GM18868 (cell line): Measurements from ENCODE around the gene IBA57.
A peak's percentile ranks its signal among the peaks of the same experiment; 100 is the strongest.

ENCODE experiments used
- ATAC-seq: cut with Tn5 transposase; IDR thresholded peaks from one replicate; pipeline ENCODE4 v1.9.1; 2021; ENCODE audit warnings: mild to moderate bottlenecking, moderate library complexity; ENCODE audit not compliant: unreplicated experiment

IBA57 gene

DNA sequence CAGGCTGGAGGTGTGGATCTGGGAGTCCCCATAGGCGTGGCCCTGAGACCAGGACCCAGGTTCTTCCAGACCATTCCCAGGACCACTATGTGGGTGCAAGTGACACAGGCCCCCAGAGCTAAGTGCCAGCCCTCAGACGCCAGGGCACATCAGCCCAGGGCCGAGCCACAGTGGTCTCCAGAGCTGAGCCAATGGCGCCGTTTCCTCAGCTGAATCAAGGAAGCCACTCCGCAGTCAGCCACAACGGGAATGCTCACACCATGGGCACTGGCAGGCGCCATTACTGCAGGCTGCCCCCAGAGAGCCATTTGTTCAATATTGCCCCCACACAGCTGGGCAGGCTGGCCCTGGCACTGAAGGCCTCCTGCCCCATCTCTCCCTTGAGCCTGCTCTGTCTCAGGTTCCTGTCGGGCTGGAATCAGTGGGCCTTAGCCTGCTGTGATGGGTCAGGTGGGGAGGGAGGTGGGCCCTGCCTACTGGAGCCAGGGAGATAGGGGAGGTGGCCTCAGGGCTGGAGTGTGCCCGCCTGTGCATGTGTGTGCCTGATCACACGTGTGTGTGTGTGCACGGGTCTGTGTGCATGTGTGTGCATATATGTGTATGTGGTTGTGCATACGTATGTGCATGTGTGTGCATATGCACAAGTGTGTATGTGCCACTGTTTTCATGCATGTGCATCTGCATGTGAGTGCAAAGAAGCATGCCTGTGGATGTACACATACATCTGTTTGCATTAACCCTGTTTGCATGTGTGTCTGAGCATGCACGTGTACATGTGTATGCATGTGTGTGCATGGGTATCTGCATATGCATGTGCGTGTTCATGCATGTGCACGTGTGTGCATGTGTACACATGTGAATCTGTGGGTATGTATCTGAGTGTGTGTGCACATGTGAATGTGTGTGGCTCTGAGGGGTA, 9.7 kb upstream of the IBA57 start:
- ATAC-seq, result no peak

GRCh38 chr1:228156515-228156881, 9.1 kb upstream of the IBA57 start:
- ATAC-seq, result no peak

DNA sequence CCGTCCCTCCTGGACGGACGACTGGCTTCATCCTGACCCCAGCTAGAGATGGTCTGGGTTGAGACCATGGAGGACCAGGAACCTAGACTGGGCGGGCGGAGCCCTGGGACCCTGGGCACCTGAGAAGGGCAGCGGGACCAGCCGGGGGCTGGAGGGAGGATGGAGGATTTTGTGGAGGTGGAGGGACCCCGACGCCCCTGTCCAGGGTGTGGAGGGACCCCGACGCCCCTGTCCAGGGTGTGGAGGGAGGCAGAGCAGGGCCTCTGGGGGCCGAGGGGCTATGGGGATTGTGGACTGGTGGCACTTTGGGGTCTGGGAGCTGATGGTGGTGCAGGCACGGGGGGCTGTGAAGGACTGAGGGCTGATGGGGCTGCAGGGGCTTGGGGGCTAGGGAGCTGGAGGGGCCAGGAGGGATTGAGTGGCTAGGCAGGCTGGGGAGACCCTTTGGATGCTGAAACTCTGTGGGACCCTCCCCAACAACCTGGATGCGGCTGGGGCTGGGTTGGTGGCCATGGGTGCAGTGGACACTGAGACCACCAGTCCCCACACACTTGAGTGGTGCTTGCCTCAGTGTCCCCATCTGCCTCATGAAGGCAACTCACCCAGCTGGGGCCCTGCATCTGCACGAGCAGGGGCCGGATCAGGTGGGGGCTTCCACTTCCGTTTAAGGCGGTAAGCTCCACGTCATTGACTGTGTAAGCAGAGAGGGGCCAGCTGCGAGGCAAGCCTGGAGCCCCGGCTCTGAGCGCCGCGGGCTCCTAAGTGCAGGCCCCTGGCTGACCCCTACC, 8.5 kb upstream of the IBA57 start:
- no peak for ATAC-seq

GRCh38 chr1:228157729-228158126, 7.9 kb upstream of the IBA57 start:
- no peak for ATAC-seq

DNA sequence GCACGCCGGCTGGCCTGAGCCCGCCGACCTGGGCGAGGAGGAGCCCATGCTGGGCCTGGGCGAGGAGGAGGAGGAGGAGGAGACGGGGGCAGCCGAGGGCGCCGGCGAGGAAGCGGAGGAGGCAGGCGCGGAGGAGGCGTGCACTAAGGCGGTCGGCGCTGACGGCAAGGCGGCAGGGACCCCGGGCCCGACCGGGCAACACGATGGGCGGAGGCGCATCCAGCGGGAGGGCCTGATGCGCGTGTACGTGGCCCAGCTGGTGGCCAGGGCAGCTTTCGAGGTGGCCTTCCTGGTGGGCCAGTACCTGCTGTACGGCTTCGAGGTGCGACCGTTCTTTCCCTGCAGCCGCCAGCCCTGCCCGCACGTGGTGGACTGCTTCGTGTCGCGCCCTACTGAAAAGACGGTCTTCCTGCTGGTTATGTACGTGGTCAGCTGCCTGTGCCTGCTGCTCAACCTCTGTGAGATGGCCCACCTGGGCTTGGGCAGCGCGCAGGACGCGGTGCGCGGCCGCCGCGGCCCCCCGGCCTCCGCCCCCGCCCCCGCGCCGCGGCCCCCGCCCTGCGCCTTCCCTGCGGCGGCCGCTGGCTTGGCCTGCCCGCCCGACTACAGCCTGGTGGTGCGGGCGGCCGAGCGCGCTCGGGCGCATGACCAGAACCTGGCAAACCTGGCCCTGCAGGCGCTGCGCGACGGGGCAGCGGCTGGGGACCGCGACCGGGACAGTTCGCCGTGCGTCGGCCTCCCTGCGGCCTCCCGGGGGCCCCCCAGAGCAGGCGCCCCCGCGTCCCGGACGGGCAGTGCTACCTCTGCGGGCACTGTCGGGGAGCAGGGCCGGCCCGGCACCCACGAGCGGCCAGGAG, 7.2 kb upstream of the IBA57 start:
- no peak for ATAC-seq

- ATAC-seq, result no peak
These were observed 6.5 kb upstream of the IBA57 start for GRCh38 chr1:228159008-228159665.

GRCh38 chr1:228160201-228160761, 5.3 kb upstream of the IBA57 start:
- ATAC-seq, result no peak

DNA sequence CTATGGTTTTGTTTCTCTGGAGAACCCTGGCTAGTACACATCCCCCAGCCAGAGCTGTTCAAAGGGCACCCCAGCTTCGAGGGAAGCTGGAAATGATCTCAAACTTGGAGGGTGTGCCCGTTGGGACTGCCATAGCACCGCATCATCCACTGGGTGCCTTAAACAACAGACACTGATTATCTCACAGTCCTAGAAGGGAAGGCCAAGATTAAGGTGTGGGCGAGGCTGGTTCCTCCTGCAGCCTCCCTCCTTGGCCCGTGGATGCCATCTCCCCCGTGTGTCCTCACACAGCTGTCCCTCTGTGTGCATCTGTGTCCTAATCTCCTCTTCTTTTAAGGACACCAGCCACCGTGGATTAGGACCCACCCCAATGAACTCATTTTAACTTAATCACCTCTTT, 4.2 kb upstream of the IBA57 start:
- no peak for ATAC-seq

GRCh38 chr1:228161866-228162265, 3.7 kb upstream of the IBA57 start:
- no peak for ATAC-seq

DNA sequence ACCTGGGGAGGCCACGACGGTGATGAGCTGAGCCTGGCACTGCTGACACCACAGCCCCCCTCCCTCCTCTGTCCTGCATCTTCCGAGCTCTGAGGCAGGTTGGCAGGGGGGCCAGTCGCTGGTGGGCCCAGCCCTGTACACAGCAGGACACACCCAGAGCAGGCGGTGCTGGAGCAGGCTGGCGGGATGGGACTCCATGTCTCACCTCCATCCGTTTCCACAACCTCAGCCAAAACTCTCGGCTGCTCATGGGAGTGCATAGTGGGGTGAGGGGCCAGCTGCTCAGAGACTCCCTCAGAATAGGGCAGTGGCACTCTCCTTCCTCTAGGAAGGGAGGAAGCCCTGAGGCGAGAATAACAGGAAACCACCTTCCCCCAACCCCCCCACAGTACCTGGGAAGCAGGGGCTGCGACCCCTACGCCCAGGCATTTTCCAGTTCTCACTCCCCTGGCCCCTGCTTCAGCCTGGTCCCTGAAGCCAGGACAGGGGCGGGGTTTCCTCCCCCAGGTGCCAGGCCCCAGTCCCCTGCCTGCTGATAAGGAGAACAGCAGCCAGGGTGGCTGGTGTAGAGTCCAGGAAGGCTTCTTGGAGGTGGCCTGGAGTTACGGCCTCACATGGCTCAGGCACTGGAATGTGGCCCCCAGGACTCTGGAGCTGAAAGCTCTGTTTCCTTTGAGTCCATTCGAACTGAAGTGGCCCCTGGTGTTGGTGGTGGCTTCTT, 3.2 kb upstream of the IBA57 start:
- no peak for ATAC-seq

- no peak for ATAC-seq
These were observed 2.4 kb upstream of the IBA57 start for GRCh38 chr1:228163007-228163753.

GRCh38 chr1:228163776-228164519, 1.7 kb upstream of the IBA57 start:
- ATAC-seq, result no peak

- no peak for ATAC-seq
These were observed 838 bp upstream of the IBA57 start for GRCh38 chr1:228164561-228165371.

DNA sequence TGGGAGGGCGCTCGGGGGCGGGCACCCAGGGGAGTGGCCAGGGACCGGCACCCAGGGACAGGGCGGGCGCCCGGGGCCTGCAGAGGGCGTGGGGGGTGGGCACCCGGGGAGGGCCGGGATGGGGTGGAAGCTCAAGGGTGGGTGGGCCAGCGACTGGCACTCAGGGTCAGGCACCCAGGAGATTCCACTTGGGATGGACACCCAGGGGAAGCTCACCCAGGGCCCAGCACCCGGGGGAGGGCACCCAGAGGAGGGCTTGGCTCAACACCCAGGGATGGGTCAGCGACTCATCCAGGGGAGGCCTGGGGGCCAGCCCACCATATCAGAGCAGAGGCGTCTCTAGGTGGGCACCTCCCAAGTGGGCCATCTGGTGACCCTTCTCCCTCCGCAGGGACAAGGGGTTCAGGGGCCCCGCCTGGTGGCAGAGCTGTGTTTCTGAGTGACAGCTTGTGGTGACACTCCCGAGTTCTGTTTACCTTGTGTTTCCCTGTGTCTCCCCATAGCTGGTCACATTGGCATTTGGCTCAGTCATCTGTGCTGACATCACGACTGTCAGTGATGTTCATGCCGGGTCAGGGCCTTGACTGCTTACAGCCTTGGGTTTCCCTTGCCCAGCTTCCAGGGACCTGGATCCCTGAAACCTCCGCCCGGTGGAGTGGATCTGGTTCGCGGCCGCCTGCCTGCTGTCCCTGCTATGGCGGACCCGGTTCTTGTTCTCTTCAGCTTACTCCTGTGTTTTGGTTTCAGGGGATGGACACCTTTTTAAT, 749 bp downstream of the IBA57 start:
- peak; percentile 19 for ATAC-seq

DNA sequence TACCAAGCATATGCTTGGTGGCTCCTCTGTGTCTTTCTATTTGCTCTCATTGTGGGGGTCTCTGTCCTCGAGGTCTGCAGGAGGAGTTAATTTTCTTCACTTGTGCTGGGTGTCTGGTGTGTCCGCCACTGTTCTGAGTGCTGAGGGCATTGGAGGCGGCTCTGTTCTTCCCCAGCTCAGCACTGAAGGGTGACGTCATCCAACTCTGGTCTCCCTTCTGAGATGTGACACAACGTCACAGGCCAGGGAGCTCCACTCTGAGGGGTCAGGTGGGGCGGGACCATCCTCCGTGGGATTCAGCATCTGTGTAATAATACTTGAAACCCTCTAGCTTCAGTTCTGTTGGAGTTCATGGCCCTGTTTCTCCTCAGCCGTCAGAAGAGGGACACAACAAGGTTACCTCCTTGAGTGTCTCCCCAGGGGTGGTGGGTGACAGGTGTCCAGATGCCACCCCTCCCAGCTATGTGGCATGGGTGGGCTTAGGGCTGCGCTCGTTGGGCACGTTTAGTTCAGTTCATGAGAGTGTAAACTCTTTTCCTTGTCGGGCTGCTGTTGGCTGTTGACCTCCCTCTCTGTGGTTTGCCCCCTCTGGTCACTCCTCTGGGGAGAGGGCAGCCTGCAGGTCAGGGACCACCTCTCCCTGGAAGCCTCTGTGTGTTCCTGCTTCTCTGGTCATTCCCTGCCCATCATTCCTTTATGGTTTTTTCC, 3.1 kb downstream of the IBA57 start:
- no peak for ATAC-seq

DNA sequence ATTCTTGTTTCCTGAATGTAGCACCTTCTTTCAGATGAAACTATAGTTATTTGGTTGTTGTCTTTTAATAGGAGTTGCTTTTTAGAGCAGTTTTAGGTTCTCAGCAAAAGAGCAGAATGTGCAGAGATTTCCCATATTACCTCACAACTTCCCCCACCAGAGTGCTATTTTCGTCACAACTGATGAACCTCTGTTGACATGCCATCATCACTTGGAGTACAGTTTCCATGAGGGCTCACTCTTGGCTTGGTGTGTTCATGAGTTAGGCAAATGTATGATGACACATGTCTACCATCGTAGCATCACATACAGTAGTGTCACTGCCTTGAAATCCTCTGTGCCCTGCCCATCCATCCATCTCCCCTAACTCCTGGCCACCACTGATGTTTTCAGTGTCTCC, 3.7 kb downstream of the IBA57 start:
- no peak for ATAC-seq
